IPS-11a (cell line): ENCODE data around the gene TMEM253.

Experiments used
- H3K4me3 ChIP-seq: one replicate; pipeline ENCODE4 v1.5.1; 2013; ENCODE audit warnings: low read depth, low read length, control low read depth

TMEM253 gene

GRCh38 chr14:21089877-21090193 is 11.0 kb upstream of the TMEM253 start:
- H3K4me3 ChIP-seq = no peak overlapping the region

GRCh38 chr14:21090194-21090939 is 10.5 kb upstream of the TMEM253 start:
- no peak overlapping the region for H3K4me3 ChIP-seq

GRCh38 chr14:21090940-21091663 is 9.8 kb upstream of the TMEM253 start:
- no peak overlapping the region for H3K4me3 ChIP-seq

GRCh38 chr14:21091821-21092272 is 9.0 kb upstream of the TMEM253 start:
- H3K4me3 ChIP-seq = no peak overlapping the region

- H3K4me3 ChIP-seq = no peak overlapping the region
Observed at GRCh38 chr14:21092273-21093011, 8.4 kb upstream of the TMEM253 start.

GRCh38 chr14:21093018-21093417 is 7.8 kb upstream of the TMEM253 start:
- no peak overlapping the region for H3K4me3 ChIP-seq

GRCh38 chr14:21093769-21094681 is 6.8 kb upstream of the TMEM253 start:
- H3K4me3 ChIP-seq = peak overlapping the region; percentile 9

GRCh38 chr14:21095430-21096205 is 5.2 kb upstream of the TMEM253 start:
- H3K4me3 ChIP-seq = no peak overlapping the region

- no peak overlapping the region for H3K4me3 ChIP-seq
Observed at GRCh38 chr14:21096438-21096837, 4.4 kb upstream of the TMEM253 start.

GRCh38 chr14:21096978-21097635 is 3.8 kb upstream of the TMEM253 start:
- peak overlapping the region; percentile 59 for H3K4me3 ChIP-seq

- H3K4me3 ChIP-seq = peak overlapping the region; percentile 59
Observed at GRCh38 chr14:21097636-21098075, 3.2 kb upstream of the TMEM253 start.

- H3K4me3 ChIP-seq = peak within 1 kb of the TSS; percentile 59
Observed at GRCh38 chr14:21098076-21098891, 2.6 kb upstream of the TMEM253 start, which contains the start of gene ZNF219. ZNF219 (minus strand) TSS chr14:21098655; CDS start chr14:21093591, 5,064 bp downstream.

GRCh38 chr14:21098892-21099595 is 1.8 kb upstream of the TMEM253 start:
- peak overlapping the region; percentile 58 for H3K4me3 ChIP-seq

- H3K4me3 ChIP-seq = no peak overlapping the region
Observed at GRCh38 chr14:21099596-21099985, 1.3 kb upstream of the TMEM253 start.

GRCh38 chr14:21101802-21102413 is 1.0 kb downstream of the TMEM253 start:
- H3K4me3 ChIP-seq = no peak overlapping the region

- H3K4me3 ChIP-seq = peak overlapping the region; percentile 78
Observed at GRCh38 chr14:21102521-21103410, 1.9 kb downstream of the TMEM253 start.

- H3K4me3 ChIP-seq = peak overlapping the region; percentile 78
Observed at GRCh38 chr14:21103411-21103709, 2.5 kb downstream of the TMEM253 start.
